Measurements from ENCODE around the gene UNC79.

DNA sequence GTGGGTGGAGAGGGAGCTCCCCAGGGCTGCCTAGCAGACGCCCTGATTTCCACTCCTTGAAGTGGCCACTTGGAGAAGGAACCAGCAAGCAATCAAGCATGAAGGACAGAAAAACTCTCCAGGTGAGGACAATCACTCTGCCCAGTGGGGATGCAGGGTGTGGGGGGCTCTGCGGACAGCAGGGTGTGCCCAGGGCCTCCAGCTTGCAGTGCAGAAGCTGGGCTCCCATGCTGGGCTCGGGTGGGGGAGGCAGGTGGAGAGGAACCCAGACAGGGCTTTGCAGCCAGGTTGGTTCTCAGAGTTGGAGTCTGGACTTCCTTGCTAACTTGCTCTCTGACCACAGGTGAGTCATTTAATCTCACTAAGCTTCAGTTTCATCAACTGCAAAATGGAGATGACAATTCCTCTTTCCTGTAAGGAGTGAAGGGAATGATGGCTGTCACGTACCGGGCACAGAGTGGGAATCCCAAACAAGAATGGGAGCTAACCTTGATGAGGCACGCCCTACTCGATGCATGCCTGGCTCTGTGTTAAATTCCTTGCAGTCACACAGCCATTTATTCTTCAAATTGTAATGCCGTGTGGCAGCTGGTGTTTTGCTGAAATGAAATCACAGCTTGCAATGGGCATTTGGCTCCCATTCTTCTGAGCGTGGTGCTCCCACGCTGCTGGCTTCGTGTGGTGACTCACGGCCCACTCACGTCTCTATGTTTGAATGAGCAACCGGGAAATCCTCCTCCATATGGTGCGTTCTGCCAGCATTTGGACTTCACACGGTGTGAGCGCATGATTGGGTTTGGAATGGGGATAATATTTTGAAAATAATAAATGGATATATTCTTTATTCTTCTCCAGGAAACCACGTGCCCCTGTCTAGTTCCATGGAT lies 282.3 kb downstream of the UNC79 start:
- TF ChIP-seq, protein P1, sequence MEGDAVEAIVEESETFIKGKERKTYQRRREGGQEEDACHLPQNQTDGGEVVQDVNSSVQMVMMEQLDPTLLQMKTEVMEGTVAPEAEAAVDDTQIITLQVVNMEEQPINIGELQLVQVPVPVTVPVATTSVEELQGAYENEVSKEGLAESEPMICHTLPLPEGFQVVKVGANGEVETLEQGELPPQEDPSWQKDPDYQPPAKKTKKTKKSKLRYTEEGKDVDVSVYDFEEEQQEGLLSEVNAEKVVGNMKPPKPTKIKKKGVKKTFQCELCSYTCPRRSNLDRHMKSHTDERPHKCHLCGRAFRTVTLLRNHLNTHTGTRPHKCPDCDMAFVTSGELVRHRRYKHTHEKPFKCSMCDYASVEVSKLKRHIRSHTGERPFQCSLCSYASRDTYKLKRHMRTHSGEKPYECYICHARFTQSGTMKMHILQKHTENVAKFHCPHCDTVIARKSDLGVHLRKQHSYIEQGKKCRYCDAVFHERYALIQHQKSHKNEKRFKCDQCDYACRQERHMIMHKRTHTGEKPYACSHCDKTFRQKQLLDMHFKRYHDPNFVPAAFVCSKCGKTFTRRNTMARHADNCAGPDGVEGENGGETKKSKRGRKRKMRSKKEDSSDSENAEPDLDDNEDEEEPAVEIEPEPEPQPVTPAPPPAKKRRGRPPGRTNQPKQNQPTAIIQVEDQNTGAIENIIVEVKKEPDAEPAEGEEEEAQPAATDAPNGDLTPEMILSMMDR (IDR thresholded peaks at IDR 0.05; ENCODE audit: poor library complexity) = no peak
- no peak for TF ChIP-seq EZH2 (IDR thresholded peaks at IDR 0.05; ENCODE audit: borderline replicate concordance)
